ENCODE results near the gene TIMP4.

DNA sequence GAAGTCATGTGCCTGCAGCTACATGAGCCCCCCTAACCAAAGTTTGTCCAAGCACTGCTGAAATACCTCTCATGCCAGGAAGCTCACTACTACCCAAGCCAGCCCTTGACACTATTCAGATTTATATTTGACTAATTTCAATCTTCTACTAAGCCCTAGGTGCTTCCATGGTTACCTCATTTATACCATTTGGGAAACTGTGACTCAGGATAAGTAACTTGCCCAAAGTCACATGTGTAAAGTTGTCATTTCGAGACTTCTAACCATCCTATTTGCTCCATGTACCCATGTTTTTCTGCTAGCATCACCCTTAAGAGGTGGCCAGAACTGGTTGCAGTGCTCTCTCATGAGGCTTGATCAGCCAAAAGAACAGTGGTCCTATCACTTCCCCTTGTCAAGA, 20.7 kb upstream of the TIMP4 start:
- TF ChIP-seq, protein P1, sequence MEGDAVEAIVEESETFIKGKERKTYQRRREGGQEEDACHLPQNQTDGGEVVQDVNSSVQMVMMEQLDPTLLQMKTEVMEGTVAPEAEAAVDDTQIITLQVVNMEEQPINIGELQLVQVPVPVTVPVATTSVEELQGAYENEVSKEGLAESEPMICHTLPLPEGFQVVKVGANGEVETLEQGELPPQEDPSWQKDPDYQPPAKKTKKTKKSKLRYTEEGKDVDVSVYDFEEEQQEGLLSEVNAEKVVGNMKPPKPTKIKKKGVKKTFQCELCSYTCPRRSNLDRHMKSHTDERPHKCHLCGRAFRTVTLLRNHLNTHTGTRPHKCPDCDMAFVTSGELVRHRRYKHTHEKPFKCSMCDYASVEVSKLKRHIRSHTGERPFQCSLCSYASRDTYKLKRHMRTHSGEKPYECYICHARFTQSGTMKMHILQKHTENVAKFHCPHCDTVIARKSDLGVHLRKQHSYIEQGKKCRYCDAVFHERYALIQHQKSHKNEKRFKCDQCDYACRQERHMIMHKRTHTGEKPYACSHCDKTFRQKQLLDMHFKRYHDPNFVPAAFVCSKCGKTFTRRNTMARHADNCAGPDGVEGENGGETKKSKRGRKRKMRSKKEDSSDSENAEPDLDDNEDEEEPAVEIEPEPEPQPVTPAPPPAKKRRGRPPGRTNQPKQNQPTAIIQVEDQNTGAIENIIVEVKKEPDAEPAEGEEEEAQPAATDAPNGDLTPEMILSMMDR (IDR thresholded peaks at IDR 0.05; ENCODE audit: borderline replicate concordance, extremely low read depth, low read length, poor library complexity, severe bottlenecking): no peak
- TF ChIP-seq EZH2 (IDR thresholded peaks at IDR 0.05; ENCODE audit: borderline replicate concordance, low read depth, low read length, severe bottlenecking): no peak

Measured in DND-41 (cell line).